K562 (cell line): ENCODE data around the gene PBX2. TPM values are rescaled to one million over a fixed set of nuclear protein-coding genes. Genes with fewer than 3 reads are reported as not detected.

ENCODE experiments used
- ZNF407 ChIP-seq: fragments of 450-650 bp; IDR thresholded peaks from 2 replicates; pipeline ENCODE4 v1.6.1; 2016; ENCODE audit warnings: low read depth
- polyA plus RNA-seq, 8 experiments: library from polyadenylated mRNA; depleted of rRNA in 4 of 8; stranded (reverse) in 5 of 8; unstranded in 3 of 8; fragments of >200 nt; fragmentation: Nextera tagmentation in 2 of 8; fragmentation: Illumina TruSeq in 1 of 8; extraction: Ambion mirVana in 2 of 8; extraction: Trizol in 1 of 8; gene quantifications; 2 replicates each; pipeline versions ENCODE4 v1.2.1 to v1.2.3, GENCODE V29; 2011 to 2014; ENCODE audit warnings: inconsistent platforms in 1 of 8, missing spikeins in 1 of 8
- total RNA-seq, 7 experiments: library from RNA; depleted of rRNA in 6 of 7; stranded (reverse); fragments of >200 nt in 6 of 7; fragmentation: Illumina TruSeq in 2 of 7; extraction: Trizol in 2 of 7; gene quantifications; 2 replicates each; pipeline versions ENCODE4 v1.2.1 to v1.2.3, GENCODE V29; 2011 to 2021; ENCODE audit warnings: low replicate concordance in 1 of 7

The PBX2 gene
- total and polyA plus RNA-seq, 9 of the 15 experiments (the other 6 are each of a cell fraction or from before 2014, with no cell fraction given) = 1.9 to 134 (median 62.5) TPM

GRCh38 chr6:32189069-32189741 lies 797 bp downstream of the PBX2 start (continued):
- TF ChIP-seq ZNF407 = 0 out of 2 replicates have a peak, but pooled peaks have one; percentile 8
